Stimulated activated CD4-positive, alpha-beta T cell treated with anti-CD3 and anti-CD28 coated beads, Interleukin-12 subunit alpha, Interleukin-12 subunit beta, amount 100 ng/mL, for 48 hours (primary cell): ENCODE measurements around the gene ZNF837.
"Not testable (repeated sequence)": the region's sequence is repeated elsewhere in the genome, so short reads cannot be mapped to it uniquely, and the experiment has no call there.

Source experiments
- DNase-seq, 3 donors: peaks; one replicate each; pipeline ENCODE4 v3.0.0-alpha.2; 2020; ENCODE audit warnings: low read depth in 2 of 3, low spot score in 1 of 3

The ZNF837 gene

DNA sequence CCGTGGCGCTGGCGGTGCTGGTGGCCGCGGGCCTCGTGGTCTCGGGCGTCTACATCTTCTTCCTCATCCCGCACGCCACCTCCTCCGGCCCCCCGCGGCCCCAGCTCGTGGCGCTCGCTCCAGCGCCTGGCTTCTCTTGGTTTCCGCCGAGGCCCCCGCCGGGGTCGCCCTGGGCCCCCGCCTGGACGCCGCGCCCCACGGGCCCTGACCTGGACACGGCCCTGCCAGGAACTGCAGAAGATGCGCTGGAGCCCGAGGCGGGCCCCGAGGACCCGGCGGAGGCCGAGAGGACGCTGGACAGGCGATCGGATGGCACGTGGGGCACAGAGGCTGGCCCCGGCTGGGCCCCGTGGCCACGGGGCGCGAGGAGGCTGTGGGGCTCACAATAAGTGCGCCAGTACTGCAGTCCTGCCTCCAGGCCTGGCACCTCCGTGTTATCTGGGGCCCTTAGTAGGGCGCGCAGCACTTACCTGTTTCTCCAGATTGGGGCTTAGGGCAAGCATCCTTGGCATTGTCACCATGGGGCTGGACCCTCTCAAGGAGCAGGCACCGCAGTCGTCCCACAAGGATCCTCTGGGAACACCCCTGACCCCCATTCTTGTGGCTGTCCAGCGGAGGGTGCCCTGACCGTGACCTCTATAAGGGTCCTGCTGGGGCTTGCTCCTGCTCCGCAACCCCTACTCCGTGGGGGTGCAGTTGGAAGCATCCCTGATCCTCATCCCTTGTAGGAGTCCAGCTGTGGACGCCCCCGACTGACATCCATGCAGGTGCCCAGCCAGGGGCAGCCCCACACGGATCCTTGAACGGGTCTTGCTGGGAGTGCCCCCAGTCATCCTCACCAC lies 16.1 kb upstream of the ZNF837 start:
- no peak for DNase-seq

DNA sequence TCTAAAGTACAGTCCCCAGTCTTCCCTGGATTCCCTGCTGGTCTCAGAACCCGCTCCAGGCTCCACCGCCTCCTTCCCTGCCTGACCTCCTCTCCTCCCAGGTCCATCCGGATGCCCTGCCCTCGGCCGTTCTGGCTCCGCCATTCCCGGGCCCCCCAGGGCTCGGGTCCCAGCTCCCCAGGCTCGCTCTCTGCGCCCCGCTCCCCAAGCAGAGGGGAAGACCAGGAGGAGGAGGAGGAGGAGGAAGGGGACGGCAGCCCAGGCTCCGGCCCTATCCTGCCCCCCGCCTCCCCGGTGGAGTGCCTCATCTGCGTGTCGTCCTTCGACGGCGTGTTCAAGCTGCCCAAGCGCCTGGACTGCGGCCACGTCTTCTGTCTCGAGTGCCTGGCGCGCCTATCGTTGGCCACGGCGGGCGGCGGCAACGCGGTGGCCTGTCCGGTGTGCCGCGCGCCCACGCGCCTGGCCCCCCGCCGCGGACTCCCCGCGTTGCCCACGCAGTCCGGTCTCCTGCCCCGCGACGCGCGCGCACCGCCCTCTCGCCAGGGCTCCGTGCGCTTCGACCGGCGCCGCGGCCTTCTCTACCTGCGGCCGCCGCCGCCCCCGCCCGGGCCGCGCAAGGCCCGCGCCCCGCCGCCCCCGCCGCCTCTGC lies 15.3 kb upstream of the ZNF837 start:
- no peak for DNase-seq

DNA sequence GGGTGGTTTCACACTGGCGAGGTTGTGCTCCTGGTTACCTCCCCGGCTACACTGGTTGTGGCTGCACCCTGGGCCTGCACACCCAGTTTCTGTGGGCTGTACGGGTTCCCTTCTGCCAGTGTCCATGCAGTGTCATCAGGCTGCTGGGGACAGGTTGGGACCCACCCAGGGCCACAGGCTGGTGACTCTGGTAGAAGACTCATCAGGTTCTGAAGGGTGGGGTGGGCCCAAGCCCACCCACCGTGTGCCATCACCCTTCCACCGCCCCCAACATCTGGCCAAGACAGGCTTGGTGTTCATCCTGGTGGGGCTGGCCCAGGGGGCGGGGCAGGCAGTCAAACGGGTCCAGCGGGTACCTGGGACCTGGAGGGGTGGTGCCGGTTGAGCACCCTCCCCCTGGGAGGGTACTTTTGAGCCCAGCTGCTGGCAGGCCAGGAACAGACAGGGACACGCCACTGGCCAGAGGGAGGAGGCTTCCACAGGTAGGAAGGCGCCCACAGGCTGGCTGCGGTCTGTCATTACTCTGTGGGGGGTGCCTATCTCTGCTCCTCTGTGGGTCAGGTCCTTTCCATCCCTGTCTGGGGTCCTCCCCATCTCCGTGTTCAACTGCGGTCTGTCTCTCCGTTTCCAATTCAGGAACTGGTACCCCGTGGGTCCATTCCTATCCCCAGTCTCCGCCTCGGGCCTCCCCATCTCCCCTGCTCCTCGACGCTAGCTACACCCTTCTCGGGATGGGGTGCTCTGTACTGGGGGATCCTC lies 14.6 kb upstream of the ZNF837 start, which contains the start of gene RNF225:
Gene RNF225 (plus strand): TSS at position 437 of the 759 bp plus-strand sequence. CDS start 434 bp downstream, outside the sequence.
- no peak for DNase-seq

DNA sequence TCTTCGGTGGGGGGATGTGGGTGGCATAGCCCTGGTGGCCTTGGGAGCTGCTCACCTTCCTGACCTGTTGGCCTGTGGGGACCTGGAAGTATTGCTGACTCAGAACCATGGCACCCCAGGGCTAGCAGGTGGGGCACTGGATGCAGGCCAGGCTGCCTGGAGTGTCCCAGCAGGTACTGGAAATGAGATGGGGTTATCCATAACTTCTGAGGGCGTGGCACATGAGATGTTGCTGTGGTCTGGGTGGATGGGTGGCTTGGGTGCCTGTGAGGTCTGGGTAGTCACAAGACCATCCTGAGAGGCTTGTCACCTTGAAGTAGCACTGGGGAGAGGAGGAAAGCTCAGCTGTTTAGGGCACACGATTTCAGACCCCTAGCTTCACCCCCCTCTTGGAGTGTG lies 14.0 kb upstream of the ZNF837 start:
- no peak for DNase-seq

- DNase-seq = no peak
Measured at GRCh38 chr19:58393725-58394033, 12.8 kb upstream of the ZNF837 start.

- no peak for DNase-seq
Measured at GRCh38 chr19:58392945-58393724, 12.3 kb upstream of the ZNF837 start.

DNA sequence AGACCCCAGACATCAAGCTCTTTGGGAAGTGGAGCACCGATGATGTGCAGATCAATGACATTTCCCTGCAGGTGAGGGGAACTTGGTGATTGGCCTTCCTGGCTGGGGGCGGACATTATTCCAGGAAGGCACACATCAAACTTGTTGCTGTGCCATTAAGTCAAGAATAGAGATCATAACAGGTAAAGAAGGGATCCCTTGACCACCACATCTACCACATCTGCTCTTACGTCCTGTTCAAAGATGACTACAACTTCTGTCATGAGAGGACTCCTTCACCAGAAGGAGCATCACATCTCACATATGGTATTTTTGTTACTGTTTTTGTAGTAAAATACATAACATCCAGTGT lies 7.3 kb upstream of the ZNF837 start:
- DNase-seq = no peak

DNA sequence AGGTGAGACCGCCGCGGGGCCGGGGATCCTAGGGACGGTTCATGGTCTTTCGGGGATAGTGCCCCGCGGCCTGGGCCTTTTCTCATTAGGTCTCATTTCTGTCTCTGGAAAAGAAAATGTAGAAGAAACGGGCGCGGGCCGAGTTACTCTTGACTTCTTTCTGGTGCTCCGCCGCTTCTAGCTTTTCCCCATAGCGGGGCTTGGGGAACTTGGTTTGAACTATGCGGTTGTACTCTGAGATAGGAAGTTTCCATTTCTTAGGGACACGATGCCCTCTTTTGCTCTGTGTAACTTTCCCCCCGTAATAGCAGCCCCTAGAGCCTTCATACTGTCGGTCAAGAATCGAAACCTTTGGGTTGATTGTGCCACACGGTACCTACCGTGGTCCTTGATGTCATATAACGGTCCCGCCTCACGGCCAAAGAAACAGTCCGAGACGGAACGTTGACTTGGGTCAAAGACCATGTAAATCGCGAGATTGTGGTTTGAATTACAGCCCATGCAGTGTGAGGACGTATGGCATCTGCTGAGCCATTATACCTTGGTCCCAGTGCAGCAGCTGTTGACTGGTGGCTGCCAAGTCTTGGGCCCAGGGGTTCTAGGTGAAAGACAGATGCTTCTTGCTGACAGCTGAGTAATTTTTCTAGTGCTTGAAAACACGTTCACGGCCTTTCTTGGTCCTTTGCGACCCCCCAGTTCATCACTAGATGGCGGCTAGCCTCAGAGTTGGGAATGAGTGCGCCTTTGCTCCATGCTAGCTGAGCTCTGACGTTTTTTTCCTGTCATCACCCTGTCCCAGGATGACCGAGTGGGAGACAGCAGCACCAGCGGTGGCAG lies 6.7 kb upstream of the ZNF837 start:
- no peak for DNase-seq

DNA sequence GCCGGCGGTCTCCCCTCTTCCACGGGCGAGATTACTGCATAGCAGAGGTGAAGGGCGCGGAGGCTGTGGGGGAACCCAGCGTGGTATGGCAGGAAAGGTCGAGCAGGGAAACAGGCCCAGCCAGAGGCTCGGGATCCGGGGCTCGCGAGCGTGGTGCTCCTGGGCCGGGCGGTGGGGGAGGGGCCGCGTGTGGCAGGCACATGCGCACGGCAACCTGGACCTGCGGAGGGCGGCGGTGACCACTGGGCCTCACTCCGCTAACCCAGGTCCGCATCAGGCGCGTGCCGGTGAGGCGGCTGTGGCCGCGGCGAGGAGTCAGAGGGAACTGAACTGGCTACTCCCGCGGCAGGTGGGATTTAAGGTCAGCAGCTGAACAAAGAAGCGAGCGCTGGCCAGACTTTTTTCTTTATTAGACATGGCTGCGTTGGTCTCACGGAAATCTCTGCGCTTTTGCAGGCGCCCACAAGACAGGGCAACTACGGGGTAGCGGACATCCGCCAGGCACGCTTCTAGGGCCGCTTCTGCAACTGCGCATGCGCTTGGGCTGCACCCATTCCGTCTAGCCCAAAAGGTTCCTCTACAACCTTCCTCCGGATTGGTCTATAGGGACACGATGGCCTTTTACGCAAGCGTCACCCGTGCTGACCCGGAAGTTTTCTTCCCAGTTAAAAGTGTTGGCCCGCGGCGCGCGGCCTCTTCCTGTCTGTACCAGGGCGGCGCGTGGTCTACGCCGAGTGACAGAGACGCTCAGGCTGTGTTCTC lies 5.9 kb upstream of the ZNF837 start, which contains the start of gene RPS5:
Gene RPS5 (plus strand): TSS at position 694 of the 762 bp plus-strand sequence. CDS start 869 bp downstream, outside the sequence.
- peak; percentile 91 to 95 (median 93) for DNase-seq

DNA sequence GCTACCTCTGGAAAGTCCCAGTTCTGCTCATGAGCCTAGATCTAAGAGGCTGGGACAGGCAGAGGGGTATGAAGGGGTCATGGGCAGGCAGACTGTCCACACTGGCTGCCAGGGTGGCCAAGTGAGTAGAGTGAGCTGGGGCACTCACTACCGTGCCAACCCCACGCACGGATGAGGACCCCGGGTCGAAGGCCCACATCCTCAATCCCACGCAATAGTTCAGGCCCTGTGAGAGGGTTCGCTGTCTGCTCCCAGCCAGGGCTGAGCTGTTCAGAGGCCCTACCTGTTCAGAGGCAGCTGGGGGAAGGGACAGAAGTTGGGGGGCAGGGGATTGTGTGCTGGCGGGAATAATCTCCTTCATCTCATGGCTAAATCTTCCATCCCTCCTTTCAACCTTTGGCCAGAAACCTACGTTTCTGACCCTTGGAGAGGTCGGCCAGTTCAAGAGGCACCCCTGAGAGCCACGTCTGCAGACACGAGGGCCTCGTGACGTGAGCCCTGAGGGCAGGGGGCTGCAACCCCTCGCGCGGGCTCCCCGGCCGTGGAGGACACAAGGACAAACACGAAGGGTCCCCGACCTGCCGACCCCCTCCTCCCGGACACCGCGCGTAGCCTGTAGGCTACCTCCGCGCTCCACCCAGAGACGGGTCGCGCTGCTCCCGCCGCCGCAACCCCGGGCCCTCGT lies 5.2 kb upstream of the ZNF837 start:
- no peak for DNase-seq

GRCh38 chr19:58385313-58385890 lies 4.6 kb upstream of the ZNF837 start:
- DNase-seq = no peak

- no peak for DNase-seq
Measured at GRCh38 chr19:58382997-58383603, 2.3 kb upstream of the ZNF837 start.

DNA sequence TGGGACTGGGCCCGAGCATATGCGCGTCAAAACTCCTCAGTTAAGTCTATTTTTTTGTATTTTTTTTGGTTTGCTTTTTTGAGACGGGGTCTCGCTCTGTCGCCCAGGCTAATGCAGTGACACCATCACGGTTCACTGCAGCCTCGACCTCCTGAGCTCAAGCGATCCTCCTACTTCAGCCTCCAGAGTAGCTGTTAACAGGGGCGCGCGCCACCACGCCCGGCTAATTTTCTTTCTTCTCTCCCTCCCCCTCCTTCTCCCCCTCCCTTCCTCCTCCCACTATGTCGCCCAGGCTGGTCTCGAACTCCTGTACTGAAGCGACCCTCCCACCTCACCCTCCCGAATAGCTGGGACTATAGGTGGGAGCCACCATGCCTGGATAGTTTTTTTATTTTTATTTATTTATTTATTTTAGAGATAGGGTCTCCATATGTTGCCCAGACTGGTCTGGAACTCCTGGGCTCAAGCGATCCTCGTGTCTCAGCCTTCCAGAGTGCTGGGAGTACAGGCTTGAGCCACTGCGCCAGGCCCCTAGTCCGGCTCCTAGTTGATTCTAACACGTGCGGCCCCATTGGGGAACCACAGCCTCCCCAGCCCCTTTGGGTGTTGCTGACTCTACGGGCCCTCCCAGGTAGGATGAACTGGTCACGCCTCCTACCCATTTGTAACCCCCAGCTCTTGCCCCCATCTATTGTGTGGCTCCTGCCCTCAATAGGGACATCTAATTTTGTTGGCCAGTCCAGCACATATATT lies 806 bp upstream of the ZNF837 start:
- DNase-seq = no peak

- DNase-seq = no peak
Measured at GRCh38 chr19:58380037-58380661, 681 bp downstream of the ZNF837 start.

GRCh38 chr19:58379246-58379645 lies 1.6 kb downstream of the ZNF837 start:
- no peak for DNase-seq

- not testable (repeated sequence) for DNase-seq
Measured at GRCh38 chr19:58376724-58377123, 4.1 kb downstream of the ZNF837 start.

- no peak for DNase-seq
Measured at GRCh38 chr19:58374200-58374599, 6.6 kb downstream of the ZNF837 start.
